Measurements from ENCODE around the gene TPR.

Gene TPR

DNA sequence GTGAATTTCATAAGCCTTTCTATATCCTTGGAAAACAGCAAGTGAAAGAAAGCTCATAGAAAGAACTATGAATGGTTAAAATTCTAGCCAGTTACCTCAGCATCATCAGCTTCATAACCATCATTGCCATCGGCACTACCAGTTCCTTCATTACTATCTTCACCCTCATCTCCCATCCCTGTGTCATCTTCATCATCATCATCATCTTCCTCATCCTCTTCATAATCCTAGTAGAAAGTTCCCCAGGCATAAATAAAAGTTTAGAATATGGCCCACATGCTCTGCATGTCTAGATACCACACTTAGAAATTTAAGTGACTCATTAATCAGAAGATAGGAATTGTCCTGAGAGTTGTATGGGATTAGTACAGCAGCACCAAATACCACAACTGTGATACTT, 49.0 kb downstream of the TPR start:
- no peak for DNase-seq

DNA sequence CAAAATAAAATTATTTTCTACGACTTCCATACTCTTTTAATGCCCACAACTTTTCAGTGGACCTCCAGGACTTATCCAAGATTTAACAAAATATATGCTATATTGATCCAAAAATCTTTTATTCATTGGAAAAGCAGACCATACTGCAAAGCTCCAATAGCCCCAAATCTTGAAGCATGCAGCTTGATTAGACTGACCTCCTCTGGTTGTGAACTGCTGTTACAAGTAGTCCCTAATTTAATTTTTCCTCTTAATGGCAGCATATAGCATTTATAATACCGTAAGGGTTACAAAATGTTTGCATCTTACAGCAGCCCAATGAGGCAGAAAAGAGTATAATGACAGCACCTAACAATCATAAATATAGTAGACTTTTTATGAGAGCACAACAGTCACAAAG, 49.8 kb downstream of the TPR start:
- peak in 1 of 2 donors; percentile 41 for DNase-seq

DNA sequence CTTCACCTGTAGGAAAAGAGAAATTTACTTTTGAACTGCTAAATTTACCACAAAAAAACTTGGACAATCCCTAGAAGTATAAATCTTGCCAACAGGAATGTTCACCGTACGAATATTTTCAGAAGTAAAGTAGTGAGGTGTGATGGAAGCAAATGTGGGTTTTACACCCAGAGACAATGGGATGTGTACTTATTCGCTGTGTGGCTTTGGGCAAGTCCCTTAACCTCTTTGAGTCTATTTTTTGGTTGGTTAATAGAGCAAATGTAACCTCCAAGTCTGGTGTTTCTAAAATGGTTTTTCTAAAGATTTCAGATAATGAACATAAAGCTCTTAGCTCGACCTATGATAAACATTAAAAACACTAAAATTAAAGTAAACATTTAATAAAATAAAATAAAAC, 51.2 kb downstream of the TPR start:
- no peak for DNase-seq

DNA sequence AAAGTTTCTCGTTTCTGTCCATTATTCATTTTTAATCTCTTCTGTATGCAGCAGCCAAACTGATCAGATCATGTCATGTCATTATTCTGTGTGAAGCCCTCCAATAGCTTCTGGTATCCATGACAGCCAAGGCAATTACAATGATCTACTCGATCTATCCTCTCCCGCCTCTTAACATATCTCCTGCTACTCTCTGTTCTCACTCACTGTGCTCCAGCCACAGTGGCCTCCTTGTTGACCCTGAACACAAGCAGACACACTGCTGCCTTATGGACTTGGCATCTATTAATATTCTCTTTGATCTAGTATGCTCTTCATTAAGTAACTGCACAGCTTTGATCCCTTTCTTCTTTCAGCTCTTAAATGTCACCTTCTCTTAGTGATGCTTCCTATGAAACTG, 59.5 kb downstream of the TPR start:
- no peak for DNase-seq

DNA sequence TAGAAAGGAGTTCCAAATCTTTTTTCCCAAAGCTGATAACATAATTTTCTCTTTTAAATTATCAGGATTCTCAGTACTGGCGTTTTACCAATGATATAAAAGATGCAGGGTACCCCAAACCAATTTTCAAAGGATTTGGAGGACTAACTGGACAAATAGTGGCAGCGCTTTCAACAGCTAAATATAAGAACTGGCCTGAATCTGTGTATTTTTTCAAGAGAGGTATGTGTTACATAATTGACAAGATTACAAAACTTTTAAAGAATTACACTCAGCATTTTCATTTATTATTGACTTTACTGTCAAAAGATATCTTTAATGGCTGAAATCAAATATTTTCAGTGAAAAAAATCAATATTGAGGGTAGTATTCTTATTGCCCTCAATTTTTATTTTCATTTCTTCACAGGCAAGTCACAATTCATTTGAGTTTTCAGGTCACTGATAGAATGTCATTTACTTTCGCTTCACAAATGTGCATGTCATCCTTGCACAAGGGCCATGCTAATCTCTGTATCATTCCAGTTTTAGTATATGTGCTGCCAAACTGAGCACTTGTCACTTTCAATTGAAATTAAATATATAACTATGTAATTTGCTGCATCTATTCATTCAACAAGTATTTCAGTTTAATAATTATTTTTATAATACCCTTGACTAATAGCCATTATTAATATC, 63.5 kb downstream of the TPR start:
- DNase-seq: no peak

DNA sequence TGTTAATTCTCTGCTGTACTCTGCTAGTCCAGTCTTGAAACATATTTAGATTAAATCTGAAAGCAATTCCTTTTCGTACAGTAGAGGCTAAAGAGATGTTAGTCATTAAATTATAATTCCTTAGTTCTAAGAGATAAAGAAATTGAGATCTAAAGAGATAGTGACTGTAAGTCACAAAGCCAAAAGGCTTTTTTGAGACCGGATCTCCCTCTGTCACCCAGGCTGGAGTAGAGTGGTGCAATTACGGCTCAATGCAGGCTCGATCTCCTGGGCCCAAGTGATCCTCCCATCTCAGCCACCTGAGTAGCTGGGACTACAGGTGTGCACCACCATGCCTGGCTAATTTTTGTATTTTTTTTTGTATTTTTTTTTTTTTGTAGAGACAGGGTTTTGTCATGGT, 64.7 kb downstream of the TPR start:
- DNase-seq: no peak

DNA sequence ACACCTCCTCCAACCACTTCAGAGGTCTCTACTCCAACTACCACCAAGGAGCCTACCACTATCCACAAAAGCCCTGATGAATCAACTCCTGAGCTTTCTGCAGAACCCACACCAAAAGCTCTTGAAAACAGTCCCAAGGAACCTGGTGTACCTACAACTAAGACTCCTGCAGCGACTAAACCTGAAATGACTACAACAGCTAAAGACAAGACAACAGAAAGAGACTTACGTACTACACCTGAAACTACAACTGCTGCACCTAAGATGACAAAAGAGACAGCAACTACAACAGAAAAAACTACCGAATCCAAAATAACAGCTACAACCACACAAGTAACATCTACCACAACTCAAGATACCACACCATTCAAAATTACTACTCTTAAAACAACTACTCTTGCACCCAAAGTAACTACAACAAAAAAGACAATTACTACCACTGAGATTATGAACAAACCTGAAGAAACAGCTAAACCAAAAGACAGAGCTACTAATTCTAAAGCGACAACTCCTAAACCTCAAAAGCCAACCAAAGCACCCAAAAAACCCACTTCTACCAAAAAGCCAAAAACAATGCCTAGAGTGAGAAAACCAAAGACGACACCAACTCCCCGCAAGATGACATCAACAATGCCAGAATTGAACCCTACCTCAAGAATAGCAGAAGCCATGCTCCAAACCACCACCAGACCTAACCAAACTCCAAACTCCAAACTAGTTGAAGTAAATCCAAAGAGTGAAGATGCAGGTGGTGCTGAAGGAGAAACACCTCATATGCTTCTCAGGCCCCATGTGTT, 66.6 kb downstream of the TPR start:
- DNase-seq: no peak

DNA sequence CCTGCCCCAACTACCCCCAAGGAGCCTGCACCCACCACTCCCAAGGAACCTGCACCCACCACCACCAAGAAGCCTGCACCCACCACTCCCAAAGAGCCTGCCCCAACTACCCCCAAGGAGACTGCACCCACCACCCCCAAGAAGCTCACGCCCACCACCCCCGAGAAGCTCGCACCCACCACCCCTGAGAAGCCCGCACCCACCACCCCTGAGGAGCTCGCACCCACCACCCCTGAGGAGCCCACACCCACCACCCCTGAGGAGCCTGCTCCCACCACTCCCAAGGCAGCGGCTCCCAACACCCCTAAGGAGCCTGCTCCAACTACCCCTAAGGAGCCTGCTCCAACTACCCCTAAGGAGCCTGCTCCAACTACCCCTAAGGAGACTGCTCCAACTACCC, 67.6 kb downstream of the TPR start:
- DNase-seq: no peak

DNA sequence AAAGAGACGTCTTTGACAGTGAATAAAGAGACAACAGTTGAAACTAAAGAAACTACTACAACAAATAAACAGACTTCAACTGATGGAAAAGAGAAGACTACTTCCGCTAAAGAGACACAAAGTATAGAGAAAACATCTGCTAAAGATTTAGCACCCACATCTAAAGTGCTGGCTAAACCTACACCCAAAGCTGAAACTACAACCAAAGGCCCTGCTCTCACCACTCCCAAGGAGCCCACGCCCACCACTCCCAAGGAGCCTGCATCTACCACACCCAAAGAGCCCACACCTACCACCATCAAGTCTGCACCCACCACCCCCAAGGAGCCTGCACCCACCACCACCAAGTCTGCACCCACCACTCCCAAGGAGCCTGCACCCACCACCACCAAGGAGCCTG, 68.5 kb downstream of the TPR start:
- no peak for DNase-seq

DNA sequence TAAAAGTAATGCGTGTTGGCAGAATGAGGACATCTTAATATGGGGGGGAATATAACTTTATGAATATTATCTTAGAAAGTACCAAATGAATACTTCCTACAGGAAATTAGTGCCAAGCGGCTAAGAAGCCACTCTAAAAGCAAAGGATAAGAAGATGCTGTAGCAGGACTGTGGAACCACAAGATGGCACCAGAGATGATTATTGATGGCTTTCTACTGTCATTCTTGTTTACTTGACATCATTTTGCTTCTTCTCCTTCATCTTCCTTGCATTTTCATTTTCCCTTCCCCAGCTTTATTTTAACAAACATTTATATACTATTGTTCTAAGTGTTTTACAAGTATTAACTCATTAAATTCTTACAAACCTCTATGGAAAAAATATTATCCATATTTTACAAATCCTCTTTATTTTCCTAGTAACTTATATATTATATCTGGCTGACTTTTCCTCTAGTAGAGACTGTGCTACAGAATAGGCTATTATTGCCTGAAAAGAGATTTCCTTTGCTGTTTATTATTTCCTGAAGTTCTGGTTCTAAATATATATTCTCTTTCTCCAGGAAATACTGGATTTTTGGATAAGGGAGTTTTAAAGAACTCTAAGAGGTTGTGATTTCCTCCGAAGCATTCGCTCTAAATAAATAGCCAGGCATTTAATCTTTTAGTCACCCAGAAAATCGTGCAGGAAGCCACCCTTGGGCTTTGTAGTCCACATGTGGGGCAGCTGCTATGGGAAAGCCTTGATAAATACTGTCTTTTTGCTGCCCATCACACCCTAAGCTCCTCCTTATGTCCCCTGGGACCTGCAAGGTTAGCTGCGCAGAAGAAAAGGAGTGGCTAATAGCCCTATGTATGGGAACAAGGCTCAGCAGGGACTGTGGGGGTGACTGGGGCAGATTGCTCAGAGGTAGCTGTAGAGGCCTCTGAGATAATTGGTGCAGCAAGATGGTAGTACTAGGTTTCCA, 69.8 kb downstream of the TPR start:
- DNase-seq: peak in 1 of 2 donors; percentile 47

DNA sequence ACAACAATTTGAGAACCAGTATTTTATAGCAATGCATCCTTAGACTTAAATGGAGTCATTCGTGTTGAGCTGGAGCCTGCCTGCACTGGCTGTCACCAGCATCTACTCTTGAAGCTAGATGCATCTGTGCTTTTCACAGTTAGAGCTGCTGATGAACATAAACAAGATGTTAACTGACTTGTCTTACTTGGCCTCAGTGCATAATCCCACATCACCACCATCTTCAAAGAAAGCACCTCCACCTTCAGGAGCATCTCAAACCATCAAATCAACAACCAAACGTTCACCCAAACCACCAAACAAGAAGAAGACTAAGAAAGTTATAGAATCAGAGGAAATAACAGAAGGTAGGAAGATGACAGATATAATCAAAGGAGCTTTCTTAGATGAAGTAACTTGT, 71.1 kb downstream of the TPR start:
- peak in 1 of 2 donors; percentile 22 for DNase-seq

DNA sequence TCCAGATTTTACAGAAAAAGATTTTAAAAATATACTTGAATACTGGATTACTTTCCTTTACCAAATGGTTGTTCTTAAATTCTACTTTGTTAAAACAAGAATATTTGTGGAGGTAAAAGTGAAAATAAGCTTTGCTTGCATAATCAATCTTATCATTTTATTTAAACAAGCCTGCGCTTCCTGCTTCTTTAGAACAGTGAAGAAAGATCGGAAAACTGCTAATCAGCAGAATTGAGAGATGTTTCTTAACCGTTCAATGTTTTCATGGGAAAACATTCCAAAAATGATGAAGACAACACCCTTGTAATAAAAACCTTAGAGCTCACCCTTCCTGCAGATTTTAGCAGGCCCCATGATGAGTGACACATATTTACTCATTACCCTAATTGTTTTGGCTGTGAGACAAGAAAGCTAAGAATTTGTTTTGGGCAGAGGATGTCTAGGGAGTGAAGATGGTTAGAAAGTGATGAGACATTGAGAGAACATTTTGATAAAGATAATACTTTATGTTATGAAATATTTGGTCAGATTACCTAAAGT, 72.6 kb downstream of the TPR start:
- DNase-seq: no peak

DNA sequence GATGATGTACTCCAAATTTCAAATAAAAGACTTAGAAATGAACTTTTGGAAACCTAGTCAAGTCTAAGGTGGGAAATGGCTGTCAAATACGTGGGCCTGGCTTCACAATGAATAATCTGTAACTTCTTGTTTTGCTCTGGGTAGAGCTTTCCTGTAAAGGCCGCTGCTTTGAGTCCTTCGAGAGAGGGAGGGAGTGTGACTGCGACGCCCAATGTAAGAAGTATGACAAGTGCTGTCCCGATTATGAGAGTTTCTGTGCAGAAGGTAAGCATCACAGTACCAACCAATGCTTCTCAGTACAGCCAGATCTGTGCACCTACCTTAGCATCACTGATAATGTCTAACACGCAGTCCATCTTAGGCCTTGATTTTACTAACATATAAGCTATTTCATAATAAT, 73.6 kb downstream of the TPR start:
- no peak for DNase-seq

DNA sequence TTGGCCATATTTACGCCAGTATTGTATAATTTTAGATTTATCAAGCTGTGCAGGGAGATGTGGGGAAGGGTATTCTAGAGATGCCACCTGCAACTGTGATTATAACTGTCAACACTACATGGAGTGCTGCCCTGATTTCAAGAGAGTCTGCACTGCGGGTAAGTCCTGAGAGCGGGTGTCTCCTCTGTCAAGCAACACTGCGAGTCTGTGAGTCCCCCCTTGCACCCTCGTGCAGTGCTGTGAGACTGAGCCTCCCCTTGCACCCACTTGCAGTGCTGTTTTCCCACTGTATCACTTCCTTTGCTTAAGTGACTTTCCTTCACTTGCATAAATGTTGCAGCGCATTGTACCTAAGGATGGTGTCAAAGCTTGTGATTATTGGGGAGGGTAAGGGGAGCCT, 75.0 kb downstream of the TPR start:
- no peak for DNase-seq

DNA sequence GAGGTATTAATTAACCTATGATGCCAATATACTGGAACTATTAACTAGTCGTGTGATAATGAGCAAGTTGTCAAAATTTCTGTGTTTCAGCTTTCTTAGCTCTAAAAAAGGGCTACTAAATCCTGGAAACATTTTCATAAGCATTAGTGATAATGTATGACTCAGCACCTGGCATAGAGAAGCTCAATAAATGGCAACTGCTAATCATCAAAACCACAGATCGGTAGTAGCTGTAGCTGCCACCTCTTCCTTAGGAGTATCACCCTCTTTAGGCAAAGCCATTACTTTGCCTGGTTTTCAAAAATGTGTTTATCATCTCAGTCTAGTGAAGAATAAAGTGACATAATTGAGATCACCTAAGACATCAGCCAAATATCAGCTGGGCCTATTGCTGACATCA, 75.5 kb downstream of the TPR start:
- no peak for DNase-seq

DNA sequence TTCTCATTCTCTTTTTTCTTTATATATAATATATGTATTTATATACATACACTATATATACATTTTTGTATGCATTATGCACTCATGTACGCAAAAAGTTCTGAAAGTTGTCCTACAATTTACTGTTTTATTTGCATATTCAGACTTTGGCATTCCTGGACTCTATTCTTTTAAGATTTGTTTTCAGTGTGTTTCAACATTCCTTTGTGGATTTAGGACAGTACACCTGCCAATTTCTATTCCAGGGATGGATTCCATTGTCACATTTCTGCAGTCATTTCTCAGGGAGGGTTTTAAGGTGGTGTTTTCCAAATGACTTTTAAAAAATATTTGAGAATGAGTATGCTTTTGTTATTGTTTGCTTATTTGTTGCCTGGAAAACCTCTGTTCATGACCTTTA, 76.2 kb downstream of the TPR start:
- no peak for DNase-seq

DNA sequence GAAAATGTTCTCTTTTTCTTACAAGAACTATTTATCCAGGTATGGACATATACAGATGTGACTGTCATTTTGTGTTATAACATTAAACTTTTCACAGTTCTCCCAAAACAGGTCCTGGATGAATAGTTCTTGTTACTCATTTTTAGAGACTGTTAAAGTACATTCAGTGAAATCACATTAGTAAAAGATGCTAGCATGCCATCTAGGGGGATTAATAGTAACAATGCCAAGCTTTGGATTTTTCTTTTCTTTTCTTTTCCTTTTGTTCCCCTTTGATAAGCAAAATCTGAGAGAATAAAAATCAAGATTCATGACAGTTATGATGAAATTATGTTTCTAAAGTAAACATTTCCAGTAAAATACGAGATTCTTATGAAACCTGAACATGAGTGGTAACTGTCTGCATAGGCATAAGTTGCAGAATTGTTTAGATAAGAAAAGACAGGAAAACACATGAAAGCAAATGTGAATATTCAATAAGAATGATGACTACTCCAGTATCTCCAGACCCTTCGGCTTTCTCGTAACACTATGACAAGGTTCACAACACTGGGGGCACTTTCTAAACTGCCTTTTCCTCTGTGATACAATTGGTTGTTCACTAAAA, 77.5 kb downstream of the TPR start:
- no peak for DNase-seq

DNA sequence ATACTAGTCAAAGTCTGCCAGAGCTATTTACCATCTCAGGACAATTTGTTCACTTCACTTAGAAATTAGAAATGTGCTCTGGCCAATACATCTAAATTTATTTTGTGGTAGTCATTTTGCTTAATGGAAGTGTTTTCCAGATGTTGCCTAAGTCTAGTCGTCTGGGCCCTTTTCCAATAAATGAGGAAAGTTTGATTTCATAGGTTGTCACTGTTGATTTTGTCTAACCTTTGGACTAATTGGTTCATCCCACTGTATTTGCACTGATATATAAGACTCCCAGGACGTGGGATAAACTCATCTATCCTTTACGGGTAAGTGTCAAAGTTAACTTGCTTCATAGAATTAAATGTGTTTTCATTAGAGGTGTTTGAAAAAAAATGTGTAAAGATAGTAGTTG, 79.1 kb downstream of the TPR start, which contains the start of gene PRG4:
PRG4 (plus strand) TSS at position 300 of the 400 bp plus-strand sequence.
- DNase-seq: no peak

DNA sequence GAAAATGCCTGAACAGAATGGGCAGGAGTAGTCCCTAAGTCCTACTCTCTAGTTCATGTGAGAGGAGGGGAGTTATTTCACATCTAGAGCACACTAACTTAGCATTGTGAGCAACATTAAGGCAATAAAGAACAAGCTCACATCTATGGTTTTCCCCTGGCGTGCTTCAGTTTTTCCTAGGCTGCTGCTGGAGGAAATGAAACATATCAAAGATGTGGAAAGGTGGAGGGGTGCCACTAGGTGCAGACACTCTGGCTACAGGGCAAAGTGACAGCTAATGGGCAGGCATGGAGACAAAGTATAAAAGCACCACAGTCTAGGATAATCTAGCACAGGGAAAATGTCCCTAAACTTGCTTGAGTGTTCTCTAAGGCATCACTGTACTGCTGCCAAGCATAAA, 82.2 kb downstream of the TPR start:
- DNase-seq: no peak

DNA sequence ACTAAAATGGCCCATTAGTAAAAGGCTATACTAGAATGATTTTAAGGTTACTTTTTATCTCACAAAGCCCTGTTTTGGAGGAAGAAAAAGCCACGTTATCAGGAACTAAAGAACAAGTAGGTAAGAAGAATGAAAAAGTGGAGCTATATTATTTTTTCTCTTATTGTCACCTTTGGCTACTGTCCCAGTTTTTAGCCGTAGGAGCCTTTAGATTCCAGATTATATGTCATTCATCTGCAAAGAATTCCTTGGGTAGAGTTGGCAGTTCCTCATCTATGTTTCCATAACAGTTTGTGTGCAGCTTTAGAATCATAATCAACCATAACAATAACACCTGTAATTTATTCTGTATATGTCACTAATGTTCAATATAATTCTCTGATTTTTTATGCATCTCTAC, 83.8 kb downstream of the TPR start:
- DNase-seq: no peak

DNA sequence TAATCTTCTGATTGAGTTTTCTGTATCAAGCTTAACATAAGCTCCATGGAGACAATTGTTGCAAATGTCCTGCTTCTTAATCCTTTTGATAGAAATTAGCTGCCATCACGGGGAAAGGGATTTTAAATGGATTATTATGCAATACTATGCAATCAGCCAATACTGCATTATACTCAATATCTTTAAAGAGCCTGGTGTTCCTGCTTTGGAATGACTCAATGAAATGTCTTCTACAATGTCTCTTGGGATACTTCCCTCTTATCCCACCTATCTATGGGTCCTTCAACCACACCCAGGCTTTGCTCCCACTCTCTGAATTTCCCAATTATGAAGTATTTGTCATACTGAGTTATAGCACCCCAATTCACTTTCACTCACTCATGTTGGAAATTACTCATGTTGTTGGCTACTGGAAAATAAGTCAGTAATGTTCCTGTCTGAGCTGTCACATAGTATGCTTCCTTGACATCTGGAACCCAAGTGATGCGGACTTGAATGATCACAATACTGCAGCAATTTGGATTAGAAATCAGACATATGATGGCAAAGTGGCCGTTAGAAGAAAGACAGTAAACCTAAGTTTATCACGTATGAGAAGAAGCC, 85.0 kb downstream of the TPR start:
- DNase-seq: no peak

DNA sequence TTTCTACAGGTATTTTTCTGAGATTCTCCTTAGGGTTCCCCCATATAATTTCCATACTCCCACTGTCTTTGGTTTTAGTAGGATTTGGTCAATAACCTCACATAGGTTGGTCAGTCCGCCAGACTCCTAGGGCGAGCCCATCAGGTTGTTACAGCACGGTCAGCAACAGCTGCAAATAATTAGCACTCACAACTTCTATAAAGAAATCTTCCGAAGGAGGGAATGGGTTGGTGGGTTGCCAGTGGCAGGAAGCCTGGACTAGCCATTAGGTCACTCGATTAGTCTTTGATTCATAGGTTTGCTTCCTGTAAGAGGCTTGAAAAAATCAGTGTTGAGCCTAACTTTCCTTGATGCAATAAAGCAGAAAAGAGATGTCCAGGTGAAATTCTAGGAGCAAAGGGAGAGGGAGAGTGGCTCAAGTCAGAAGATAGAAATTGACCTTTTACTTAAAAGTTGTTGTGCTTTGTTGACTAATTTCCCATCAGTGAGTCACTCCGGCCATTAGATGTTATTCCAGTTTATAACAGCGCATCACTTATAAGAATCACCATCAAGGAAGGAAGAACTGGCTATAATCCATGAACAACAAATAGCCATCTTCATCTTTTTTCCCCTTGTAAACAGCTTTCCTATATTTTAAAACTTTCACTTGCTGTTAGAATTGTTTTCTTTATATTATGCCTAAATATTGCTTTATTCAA, 88.3 kb downstream of the TPR start:
- no peak for DNase-seq
